ENCODE results near the gene CCT2.

CCT2 gene

DNA sequence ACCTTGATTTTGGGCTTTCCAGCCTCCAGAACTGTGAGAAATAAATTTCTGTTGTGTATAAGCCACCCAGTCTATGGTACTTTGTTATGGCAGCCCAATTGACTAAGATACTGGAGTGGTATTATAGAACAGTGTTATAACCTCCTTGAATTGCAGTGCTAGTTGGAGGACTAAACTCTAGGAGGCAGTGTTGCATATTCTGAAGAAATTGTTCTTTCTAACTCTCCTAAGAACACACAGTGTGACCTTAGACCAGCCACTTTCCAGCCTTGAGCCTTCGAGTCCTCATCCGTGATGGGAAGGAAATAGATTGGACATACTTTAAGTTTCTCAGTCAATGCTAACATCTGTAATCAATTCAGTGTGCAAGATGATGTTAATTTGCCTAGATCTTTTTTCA is 47.8 kb downstream of the CCT2 start:
- Histone ChIP-seq H3K4me3 (no peak overlapping the region), H3K27ac (no peak overlapping the region)
- DNase-seq (ENCODE audit: low spot score), result no peak
- TF ChIP-seq, protein P1, sequence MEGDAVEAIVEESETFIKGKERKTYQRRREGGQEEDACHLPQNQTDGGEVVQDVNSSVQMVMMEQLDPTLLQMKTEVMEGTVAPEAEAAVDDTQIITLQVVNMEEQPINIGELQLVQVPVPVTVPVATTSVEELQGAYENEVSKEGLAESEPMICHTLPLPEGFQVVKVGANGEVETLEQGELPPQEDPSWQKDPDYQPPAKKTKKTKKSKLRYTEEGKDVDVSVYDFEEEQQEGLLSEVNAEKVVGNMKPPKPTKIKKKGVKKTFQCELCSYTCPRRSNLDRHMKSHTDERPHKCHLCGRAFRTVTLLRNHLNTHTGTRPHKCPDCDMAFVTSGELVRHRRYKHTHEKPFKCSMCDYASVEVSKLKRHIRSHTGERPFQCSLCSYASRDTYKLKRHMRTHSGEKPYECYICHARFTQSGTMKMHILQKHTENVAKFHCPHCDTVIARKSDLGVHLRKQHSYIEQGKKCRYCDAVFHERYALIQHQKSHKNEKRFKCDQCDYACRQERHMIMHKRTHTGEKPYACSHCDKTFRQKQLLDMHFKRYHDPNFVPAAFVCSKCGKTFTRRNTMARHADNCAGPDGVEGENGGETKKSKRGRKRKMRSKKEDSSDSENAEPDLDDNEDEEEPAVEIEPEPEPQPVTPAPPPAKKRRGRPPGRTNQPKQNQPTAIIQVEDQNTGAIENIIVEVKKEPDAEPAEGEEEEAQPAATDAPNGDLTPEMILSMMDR (IDR thresholded peaks at IDR 0.05), result no peak

DNA sequence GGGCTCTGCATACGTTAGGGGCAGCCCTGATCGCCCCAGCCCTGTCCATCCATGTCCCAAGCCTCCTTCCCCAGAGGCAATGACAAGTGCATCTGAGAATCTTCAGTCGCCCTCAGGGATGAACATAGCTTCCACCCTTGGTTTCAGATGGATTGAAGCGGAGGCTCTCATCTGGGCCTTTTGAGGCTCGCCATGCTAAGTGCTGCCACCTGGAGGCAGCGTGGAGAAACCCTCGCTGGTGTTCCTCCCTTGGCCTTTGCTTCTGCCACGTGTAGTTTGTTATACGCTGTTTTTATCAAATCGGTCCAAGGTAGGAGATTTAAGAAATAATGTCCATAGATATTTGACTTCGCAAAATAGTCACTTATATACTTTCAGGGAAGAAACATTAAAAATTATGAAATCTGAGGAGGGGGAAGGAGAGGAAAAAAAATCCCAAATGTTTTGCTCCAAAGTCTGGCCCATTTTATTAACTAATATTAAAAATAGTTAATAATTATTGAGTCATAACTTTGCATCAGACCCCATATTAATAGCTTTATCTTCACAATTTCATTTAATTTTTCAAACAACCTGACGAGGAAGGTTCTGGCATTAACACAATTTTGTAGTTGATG is 54.2 kb downstream of the CCT2 start:
- DNase-seq (ENCODE audit: low spot score), result no peak
- TF ChIP-seq, protein P1 (IDR thresholded peaks at IDR 0.05), result peak; percentile 66
- Histone ChIP-seq H3K4me3 (no peak overlapping the region), H3K27ac (no peak overlapping the region)

DNA sequence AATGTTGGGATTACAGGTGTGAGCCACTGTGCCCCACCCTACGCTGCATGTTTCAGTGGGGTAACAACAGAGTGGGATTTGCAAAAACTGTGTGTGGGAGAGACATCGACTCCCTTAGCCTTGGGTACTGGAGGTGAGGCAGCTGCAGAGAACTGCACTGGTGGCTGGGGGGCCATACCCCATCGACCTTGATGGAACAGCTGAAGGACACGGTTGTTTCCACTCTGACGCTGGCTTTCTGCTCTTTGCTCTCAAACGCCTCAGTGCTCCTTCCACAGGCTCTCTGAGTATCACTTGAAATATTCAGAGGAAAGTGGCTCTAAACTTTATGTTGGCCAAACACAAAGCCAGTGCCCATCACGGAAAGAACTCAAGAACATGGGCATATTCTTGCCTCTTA is 56.3 kb downstream of the CCT2 start:
- Histone ChIP-seq H3K4me3 (no peak overlapping the region), H3K27ac (no peak overlapping the region)
- TF ChIP-seq, protein P1 (IDR thresholded peaks at IDR 0.05), result no peak
- no peak for DNase-seq (ENCODE audit: low spot score)

DNA sequence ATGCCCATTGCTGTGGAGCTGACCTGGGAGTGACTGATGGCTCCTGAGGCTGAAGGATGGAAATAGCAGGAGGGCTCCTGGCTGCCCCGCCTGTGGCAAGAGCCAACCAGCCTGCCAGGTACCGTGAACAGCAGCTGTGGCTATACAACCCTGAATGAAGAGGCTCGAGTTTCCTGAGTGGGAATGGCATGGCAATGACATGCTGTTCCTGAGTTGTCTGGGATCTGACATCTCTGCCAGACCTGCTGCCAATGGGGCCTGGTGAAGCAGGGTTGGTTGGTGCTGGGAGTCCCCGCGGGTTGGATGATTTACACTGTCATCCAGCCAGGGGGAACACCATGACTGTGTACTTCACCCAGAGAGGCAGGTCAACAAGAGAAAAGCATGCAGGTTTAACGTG is 57.3 kb downstream of the CCT2 start:
- TF ChIP-seq, protein P1 (IDR thresholded peaks at IDR 0.05), result no peak
- Histone ChIP-seq H3K27ac (no peak overlapping the region), H3K4me3 (no peak overlapping the region)
- DNase-seq (ENCODE audit: low spot score), result no peak

DNA sequence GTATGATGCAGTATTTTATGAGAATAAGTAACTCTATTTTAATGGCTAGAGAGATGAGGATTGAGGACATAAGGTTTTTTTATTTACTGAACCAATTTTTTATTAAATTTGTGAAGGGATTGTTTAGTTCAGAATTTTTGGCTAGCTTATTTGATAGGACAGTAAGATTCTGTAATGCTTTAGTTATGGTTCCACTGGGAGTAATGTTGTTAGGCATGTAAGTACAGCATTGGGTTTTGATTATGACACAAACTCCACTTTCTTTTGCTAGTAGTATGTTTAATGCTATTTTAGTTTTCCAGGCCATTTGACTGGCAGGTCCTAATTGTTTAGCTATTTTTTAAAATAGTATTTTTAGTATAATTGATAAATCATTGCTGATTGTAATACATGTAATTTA is 59.3 kb downstream of the CCT2 start:
- DNase-seq (ENCODE audit: low spot score), result no peak
- TF ChIP-seq, protein P1 (IDR thresholded peaks at IDR 0.05), result no peak
- Histone ChIP-seq H3K4me3 (no peak overlapping the region), H3K27ac (no peak overlapping the region)

DNA sequence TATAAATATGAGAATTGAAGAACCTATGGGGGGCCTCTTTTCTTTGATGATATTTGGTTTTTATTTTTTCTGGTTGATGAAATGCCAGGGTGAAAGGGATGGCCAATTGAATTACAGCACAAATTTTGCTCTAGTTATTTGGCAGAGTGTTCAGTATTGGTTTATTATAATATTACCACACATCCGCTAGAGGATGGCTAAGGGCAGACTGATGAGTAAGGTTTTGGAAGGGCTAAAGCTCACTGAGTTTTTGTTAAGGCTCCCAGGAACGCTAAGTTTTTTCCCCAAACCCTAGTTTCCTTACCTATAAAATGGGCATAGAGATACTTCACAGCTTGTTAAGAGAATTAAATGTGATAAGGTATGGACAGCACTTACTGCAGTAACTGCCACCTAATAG is 59.8 kb downstream of the CCT2 start:
- no peak for DNase-seq (ENCODE audit: low spot score)
- TF ChIP-seq, protein P1 (IDR thresholded peaks at IDR 0.05), result no peak
- Histone ChIP-seq H3K27ac (no peak overlapping the region), H3K4me3 (no peak overlapping the region)

DNA sequence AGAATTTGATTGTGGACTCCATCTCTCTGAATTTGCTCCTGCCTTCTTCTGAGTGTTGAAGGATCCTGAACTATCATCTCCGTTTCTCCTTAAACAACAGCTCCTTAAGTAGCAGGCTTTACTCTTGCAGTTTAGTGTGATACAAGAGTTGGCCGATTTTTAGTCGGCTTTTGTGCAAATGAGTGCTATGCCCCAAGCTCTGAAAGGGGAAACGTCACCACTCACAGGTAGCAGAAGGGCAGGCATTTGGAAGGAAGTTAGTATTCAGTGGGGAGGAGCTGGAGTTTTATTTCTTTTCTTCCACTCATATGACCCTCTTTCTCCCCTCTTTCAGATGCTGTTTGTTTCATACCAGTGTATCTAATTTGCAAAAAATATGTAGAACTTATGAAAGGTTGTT is 61.9 kb downstream of the CCT2 start:
- Histone ChIP-seq H3K4me3 (no peak overlapping the region), H3K27ac (no peak overlapping the region)
- TF ChIP-seq, protein P1 (IDR thresholded peaks at IDR 0.05), result no peak
- DNase-seq (ENCODE audit: low spot score), result no peak
